ENCODE measurements around the gene FBXO21.

DNA sequence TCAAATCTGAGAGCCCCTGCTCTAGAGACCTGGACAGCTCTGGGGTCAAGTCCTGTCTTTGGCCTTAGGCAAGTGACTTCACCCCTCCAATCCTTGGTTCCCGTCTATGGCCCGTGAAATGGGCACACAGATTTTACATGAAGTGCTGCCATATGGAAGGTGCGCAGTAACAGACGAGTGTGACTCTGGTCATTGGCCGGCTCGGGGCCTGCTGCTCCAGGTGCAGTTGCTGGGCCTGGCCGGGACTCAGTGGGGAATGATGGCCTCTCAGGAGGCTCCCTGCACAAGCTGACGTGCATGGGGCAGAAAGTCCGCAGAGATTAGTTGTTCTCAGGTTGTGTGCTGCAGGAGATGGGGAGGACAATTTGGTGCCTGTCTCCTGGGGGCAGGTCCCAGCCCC lies 77.0 kb downstream of the FBXO21 start:
- TF ChIP-seq POLR2A (IDR thresholded peaks at IDR 0.05) (no peak), POLR2AphosphoS5 (IDR thresholded peaks at IDR 0.05) (no peak)
- TF ChIP-seq, protein P1, sequence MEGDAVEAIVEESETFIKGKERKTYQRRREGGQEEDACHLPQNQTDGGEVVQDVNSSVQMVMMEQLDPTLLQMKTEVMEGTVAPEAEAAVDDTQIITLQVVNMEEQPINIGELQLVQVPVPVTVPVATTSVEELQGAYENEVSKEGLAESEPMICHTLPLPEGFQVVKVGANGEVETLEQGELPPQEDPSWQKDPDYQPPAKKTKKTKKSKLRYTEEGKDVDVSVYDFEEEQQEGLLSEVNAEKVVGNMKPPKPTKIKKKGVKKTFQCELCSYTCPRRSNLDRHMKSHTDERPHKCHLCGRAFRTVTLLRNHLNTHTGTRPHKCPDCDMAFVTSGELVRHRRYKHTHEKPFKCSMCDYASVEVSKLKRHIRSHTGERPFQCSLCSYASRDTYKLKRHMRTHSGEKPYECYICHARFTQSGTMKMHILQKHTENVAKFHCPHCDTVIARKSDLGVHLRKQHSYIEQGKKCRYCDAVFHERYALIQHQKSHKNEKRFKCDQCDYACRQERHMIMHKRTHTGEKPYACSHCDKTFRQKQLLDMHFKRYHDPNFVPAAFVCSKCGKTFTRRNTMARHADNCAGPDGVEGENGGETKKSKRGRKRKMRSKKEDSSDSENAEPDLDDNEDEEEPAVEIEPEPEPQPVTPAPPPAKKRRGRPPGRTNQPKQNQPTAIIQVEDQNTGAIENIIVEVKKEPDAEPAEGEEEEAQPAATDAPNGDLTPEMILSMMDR (IDR thresholded peaks at IDR 0.05) = no peak

Data from stomach (tissue), 4 donors.